ENCODE measurements around the gene DRAP1. TPM values are rescaled to one million over a fixed set of nuclear protein-coding genes. Genes with fewer than 3 reads are reported as not detected.

Gene DRAP1
- total RNA-seq, 4 donors from 2014 or later, result 34.4 to 85.0 (median 54.4) TPM

DNA sequence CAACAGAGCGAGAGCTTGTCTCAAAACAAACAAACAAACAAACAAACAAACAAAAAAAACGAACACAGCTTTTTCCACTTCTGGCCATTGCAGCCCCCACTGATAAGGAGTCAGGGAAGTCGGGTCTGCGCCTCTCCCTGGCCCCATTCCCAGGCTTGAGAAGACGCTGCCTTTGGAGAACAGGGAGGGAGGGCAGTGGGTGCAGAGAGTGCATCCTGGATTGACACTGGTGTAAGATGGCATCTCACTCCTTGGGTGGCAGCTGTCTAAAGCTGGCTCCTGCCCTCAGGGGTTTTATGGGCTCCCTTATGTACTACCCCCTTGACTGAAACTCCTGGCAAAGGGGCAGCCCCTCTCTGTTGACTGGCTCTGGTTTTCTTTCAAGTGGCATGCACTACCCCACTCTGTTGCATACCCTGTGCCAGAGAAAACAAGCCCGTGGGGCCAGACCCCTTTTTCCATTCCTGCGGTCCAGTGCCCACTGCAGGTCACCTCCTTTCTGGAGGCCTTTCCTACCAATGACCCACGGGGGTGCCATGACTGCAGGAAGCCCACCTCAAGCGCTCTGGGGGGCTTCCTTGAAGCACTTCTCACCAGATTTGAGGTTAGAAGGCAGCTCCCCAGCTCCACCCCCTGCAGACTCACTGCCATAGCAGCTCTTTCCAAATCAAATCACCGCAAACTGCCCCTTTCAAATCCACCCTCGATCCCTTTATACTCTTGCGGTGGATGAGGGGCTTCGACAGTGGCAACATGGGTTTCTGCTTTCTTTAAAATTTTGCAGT, 12.7 kb downstream of the DRAP1 start:
- TF ChIP-seq, protein P1, sequence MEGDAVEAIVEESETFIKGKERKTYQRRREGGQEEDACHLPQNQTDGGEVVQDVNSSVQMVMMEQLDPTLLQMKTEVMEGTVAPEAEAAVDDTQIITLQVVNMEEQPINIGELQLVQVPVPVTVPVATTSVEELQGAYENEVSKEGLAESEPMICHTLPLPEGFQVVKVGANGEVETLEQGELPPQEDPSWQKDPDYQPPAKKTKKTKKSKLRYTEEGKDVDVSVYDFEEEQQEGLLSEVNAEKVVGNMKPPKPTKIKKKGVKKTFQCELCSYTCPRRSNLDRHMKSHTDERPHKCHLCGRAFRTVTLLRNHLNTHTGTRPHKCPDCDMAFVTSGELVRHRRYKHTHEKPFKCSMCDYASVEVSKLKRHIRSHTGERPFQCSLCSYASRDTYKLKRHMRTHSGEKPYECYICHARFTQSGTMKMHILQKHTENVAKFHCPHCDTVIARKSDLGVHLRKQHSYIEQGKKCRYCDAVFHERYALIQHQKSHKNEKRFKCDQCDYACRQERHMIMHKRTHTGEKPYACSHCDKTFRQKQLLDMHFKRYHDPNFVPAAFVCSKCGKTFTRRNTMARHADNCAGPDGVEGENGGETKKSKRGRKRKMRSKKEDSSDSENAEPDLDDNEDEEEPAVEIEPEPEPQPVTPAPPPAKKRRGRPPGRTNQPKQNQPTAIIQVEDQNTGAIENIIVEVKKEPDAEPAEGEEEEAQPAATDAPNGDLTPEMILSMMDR (IDR thresholded peaks at IDR 0.05; ENCODE audit: low read depth), result no peak

DNA sequence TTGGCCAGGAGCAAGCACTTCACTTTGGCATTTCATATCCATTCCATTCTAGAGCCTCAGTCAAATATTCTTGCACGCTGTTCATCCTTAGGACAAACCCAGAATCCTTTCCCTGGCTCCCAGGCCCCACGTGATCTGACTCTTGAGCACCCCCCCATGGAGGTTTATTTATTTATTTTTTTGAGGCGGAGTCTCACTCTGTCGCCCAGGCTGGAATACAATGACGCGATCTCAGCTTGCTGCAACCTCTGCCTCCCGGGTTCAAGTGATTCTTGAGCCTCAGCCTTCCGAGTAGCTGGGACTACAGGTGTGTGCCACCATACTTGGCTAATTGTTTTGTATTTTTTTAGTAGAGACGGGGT, 13.3 kb downstream of the DRAP1 start:
- TF ChIP-seq, protein P1 (IDR thresholded peaks at IDR 0.05; ENCODE audit: low read depth), result no peak

DNA sequence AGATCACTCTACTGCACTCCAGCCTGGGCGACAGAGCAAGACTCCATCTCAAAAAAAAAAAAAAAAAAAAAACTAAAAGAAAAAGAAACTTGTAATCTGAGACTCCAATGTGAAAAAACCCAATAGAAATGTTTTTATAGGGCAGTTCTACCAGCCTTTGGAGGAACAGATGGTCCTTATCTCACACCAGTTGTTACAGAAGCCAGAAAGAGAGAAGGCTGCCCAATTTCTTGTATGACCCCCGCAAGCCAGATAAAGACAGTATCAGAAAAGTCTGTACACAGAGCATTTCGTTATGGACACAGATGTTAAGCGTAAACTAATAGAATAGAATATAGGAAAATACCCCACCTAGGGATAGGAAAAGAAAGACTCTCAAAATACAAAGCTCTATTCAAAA, 14.8 kb downstream of the DRAP1 start:
- TF ChIP-seq, protein P1 (IDR thresholded peaks at IDR 0.05; ENCODE audit: low read depth), result no peak

DNA sequence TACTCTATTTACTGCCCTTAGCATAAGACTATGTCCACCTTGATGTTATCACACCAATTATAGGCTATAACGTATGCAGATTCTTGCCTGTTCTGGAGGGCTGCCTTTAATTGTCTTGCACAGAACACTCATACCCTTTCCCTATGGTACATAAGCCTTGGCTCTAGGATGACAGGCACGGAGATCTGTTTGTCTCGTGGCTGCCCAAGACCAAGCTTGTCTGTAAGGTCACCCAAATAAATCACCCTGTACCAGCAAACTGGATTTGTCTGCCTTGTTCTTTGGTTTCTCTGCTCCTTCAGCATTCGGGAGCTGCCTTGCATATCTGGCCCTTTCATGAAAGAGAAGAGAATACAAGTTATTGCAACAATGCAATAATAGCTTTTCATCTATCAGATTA, 18.5 kb downstream of the DRAP1 start:
- TF ChIP-seq, protein P1 (IDR thresholded peaks at IDR 0.05; ENCODE audit: low read depth), result no peak

DNA sequence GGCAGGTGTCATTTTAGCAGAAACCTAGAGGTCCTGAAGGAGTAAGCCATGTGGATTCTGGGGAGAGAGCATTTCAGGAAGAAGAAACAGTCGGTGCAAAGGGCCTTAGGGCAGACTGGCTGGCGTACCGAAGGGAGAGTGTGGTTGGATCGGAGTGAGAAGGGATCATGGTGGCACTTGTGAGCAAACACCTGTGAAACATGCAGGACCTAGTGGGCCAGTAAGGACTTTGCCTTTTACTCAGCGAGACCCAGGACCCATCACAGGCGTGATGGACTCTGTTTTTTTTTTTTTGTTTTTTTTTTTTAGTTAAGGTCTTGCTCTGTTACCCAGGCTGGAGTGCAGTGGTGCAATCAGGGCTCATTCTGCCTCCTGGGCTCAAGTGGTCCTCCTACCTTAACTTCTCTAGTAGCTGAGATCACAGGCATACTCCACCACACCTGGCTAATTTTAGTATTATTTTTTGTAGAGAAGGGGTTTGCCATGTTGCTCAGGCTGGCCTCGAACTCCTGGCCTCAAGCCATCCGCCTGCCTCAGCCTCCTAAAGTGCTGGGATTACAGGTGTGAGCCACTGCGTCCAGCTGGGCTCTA, 22.6 kb downstream of the DRAP1 start:
- TF ChIP-seq, protein P1 (IDR thresholded peaks at IDR 0.05; ENCODE audit: low read depth), result no peak

DNA sequence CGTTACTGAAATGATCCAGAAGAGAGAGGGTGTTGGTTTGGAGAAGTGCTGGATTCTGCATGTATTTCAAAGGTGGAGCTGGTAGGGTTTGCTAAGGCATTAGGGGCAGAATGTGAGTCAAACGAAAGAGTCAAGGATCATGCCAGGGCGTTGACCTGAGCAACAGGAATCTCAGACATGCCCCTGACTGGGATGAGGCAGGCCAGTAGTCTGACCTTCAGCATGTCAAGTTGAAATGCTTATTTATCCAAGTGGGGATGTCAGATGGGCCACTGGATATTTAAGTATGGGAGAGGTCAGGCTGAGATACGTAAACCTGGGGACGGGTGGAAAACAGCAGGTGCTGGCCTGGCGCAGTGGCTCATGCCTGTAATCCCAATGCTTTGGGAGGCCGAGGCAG, 23.3 kb downstream of the DRAP1 start:
- TF ChIP-seq, protein P1 (IDR thresholded peaks at IDR 0.05; ENCODE audit: low read depth), result no peak

DNA sequence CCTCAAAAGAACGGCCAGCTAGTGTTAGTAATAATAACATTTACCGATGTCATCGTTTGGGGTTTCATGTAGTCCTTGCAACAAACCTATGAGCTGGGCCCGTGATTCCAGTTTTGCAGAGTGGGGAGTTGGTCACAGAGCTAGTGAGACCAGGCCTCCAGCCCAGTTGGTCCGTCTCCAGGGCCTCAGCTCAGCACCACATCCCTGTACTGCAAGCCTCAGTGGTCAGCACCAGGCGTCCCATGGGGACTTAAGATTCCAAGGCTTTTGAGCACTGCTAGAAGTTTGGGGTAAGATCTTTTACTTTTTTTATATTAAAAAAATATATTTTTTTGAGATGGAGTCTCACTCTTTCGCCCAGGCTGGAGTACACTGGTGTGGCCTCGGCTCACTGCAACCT, 25.0 kb downstream of the DRAP1 start:
- TF ChIP-seq, protein P1 (IDR thresholded peaks at IDR 0.05; ENCODE audit: low read depth), result no peak

Data from subcutaneous adipose tissue (tissue), 4 donors.